SK-N-SH treated with all-trans-retinoic acid at 6 μM for 48 hours (cell line): ENCODE results near the gene TBATA.

Experiments
- ARNTL ChIP-seq: fragments of 450-650 bp; formaldehyde crosslinking; IDR thresholded peaks from 2 replicates; pipeline ENCODE4 v1.5.0; 2020; ENCODE audit warnings: low read depth, mild to moderate bottlenecking, moderate library complexity, borderline replicate concordance
- CSRNP3 ChIP-seq: fragments of 250-450 bp; sonication (Bioruptor Pico); IDR thresholded peaks from 2 replicates; pipeline ENCODE4 v1.5.1; 2021; ENCODE audit warnings: mild to moderate bottlenecking, moderate library complexity
- ISL1 ChIP-seq: fragments of 250-450 bp; sonication (Bioruptor Pico); IDR thresholded peaks from 2 replicates; pipeline ENCODE4 v2.1.2; 2022; ENCODE audit warnings: mild to moderate bottlenecking, moderate library complexity
- PATZ1 ChIP-seq: fragments of 250-450 bp; sonication (Bioruptor Pico); IDR thresholded peaks from 2 replicates; pipeline ENCODE4 v1.8.0; 2020; ENCODE audit warnings: mild to moderate bottlenecking, moderate library complexity, borderline replicate concordance
- RARB ChIP-seq: fragments of 250-450 bp; sonication (Bioruptor Pico); IDR thresholded peaks from 2 replicates; pipeline ENCODE4 v1.8.0; 2021; ENCODE audit warnings: mild to moderate bottlenecking, moderate library complexity
- ZFP30 ChIP-seq: fragments of 450-650 bp; formaldehyde crosslinking; IDR thresholded peaks from 2 replicates; pipeline ENCODE4 v1.5.0; 2022; ENCODE audit warnings: mild to moderate bottlenecking, moderate library complexity
- TF ChIP-seq, protein P1 (sequence below): fragments of 250-450 bp; sonication (Bioruptor Pico); IDR thresholded peaks from 2 replicates; pipeline ENCODE4 v1.8.0; 2021; ENCODE audit warnings: low read depth, mild to moderate bottlenecking, moderate library complexity, borderline replicate concordance

DNA sequence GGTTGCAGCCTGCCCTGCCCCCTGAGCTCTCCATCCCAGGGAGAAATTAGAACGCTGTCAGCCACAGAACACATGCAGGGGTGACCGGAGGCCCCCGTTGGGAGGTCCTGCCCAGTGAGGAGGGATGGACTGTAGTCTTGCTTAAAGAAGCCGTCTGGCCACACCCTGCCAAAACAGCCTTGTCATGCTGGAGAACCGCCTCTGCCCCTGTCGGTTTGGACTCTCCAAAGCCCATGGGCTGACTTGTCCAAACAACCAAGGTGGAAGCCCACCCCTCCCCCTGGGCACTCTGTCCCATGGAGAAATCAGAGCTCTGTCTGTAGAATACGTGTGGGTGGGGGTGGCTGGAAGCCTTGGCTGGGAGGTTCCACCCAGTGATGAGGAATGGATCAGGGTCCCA lies 12.7 kb upstream of the TBATA start:
- TF ChIP-seq ZFP30 (CRISPR knock-in tag) (no peak), RARB (CRISPR knock-in tag) (no peak), ARNTL (CRISPR knock-in tag) (no peak), PATZ1 (CRISPR knock-in tag) (no peak), CSRNP3 (no peak), ISL1 (CRISPR knock-in tag) (no peak)
- TF ChIP-seq, protein P1, sequence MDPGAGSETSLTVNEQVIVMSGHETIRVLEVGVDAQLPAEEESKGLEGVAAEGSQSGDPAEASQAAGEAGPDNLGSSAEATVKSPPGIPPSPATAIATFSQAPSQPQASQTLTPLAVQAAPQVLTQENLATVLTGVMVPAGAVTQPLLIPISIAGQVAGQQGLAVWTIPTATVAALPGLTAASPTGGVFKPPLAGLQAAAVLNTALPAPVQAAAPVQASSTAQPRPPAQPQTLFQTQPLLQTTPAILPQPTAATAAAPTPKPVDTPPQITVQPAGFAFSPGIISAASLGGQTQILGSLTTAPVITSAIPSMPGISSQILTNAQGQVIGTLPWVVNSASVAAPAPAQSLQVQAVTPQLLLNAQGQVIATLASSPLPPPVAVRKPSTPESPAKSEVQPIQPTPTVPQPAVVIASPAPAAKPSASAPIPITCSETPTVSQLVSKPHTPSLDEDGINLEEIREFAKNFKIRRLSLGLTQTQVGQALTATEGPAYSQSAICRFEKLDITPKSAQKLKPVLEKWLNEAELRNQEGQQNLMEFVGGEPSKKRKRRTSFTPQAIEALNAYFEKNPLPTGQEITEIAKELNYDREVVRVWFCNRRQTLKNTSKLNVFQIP (CRISPR knock-in tag), result no peak
